EL (cell line): ENCODE results near the gene ACP3.

Source experiments
- DNase-seq: peaks from one replicate; pipeline ENCODE4 v3.0.0-alpha.2; 2016

ACP3 gene

GRCh38 chr3:132318451-132318850 lies 1.2 kb downstream of the ACP3 start:
- no peak for DNase-seq

GRCh38 chr3:132321304-132321703 lies 4.1 kb downstream of the ACP3 start:
- DNase-seq = no peak

- DNase-seq = no peak
Observed at GRCh38 chr3:132325103-132325606, 7.9 kb downstream of the ACP3 start.

GRCh38 chr3:132325634-132326033 lies 8.4 kb downstream of the ACP3 start:
- DNase-seq = no peak

GRCh38 chr3:132326251-132326650 lies 9.0 kb downstream of the ACP3 start:
- no peak for DNase-seq

GRCh38 chr3:132332082-132332481 lies 14.9 kb downstream of the ACP3 start:
- no peak for DNase-seq

- DNase-seq = no peak
Observed at GRCh38 chr3:132332508-132332907, 15.3 kb downstream of the ACP3 start.

- DNase-seq = no peak
Observed at GRCh38 chr3:132341746-132342145, 24.5 kb downstream of the ACP3 start.

GRCh38 chr3:132342183-132342582 lies 25.0 kb downstream of the ACP3 start:
- DNase-seq = no peak

- no peak for DNase-seq
Observed at GRCh38 chr3:132342610-132343009, 25.4 kb downstream of the ACP3 start.

GRCh38 chr3:132343018-132343612 lies 25.9 kb downstream of the ACP3 start:
- DNase-seq = peak; percentile 44

GRCh38 chr3:132344666-132345280 lies 27.6 kb downstream of the ACP3 start:
- peak; percentile 20 for DNase-seq

GRCh38 chr3:132346841-132347736 lies 29.9 kb downstream of the ACP3 start:
- no peak for DNase-seq

GRCh38 chr3:132347811-132348210 lies 30.6 kb downstream of the ACP3 start:
- DNase-seq = no peak

- DNase-seq = no peak
Observed at GRCh38 chr3:132348531-132348930, 31.3 kb downstream of the ACP3 start.

- DNase-seq = no peak
Observed at GRCh38 chr3:132350814-132351213, 33.6 kb downstream of the ACP3 start.

- DNase-seq = no peak
Observed at GRCh38 chr3:132351222-132351806, 34.1 kb downstream of the ACP3 start.

GRCh38 chr3:132352556-132353143 lies 35.4 kb downstream of the ACP3 start:
- peak; percentile 69 for DNase-seq

GRCh38 chr3:132354916-132355702 lies 37.9 kb downstream of the ACP3 start:
- no peak for DNase-seq

GRCh38 chr3:132356568-132356967 lies 39.4 kb downstream of the ACP3 start:
- DNase-seq = no peak

GRCh38 chr3:132360717-132361116 lies 43.5 kb downstream of the ACP3 start:
- no peak for DNase-seq

GRCh38 chr3:132362329-132362728 lies 45.1 kb downstream of the ACP3 start:
- no peak for DNase-seq
